CD4-positive, alpha-beta T cell treated with Interleukin-6 at 100 ng/mL for 8 hours (primary cell): ENCODE data around the gene SPRR5.

Experiments used
- DNase-seq: peaks from one replicate; pipeline ENCODE4 v3.0.0-alpha.2; 2020; ENCODE audit warnings: mixed read lengths, low spot score

SPRR5 gene

DNA sequence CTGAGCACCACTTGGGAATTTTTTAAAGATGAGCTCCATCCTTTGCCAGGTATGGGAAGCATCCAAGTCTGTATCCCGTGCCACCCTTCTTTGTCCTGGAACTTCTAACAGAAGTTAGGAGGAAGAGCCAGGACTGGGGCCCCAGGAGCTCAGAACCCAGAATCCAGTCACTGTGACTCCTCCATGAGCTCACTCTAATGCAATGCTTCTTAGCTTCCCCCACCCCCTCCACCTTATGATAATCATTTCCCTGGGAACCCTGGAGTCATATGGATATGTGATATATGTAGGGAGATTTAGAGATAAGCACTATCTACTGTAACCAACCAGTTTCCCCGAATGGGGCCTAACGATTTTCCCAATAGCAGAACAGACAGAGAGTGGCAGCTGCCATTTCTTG is 758 bp upstream of the SPRR5 start:
- DNase-seq, result no peak

- DNase-seq, result no peak
These were observed 4.7 kb downstream of the SPRR5 start for GRCh38 chr1:152951711-152952110.

DNA sequence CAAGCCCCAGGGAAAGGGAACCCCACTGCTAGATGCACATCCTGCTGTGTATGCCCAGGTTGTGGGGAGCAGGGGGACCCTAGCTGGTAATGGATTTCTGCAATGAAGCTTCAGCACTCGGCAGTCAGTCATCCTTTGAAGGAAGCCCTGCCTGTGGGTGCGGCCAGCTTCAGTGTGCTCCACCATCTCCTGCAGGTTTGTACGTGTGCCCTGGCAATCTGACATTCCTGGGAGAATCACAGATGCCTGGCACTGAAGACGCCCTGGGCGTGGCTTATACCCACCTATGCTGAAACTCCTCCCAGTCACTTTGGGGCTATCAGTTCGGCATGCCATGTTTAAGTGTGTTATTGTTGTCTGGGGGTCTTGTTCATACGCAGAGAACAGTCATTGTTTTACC is 6.8 kb downstream of the SPRR5 start:
- no peak for DNase-seq

GRCh38 chr1:152954436-152954835 is 7.4 kb downstream of the SPRR5 start:
- no peak for DNase-seq

GRCh38 chr1:152957561-152957960 is 10.6 kb downstream of the SPRR5 start:
- no peak for DNase-seq

- DNase-seq, result no peak
These were observed 12.3 kb downstream of the SPRR5 start for GRCh38 chr1:152959273-152959672.

DNA sequence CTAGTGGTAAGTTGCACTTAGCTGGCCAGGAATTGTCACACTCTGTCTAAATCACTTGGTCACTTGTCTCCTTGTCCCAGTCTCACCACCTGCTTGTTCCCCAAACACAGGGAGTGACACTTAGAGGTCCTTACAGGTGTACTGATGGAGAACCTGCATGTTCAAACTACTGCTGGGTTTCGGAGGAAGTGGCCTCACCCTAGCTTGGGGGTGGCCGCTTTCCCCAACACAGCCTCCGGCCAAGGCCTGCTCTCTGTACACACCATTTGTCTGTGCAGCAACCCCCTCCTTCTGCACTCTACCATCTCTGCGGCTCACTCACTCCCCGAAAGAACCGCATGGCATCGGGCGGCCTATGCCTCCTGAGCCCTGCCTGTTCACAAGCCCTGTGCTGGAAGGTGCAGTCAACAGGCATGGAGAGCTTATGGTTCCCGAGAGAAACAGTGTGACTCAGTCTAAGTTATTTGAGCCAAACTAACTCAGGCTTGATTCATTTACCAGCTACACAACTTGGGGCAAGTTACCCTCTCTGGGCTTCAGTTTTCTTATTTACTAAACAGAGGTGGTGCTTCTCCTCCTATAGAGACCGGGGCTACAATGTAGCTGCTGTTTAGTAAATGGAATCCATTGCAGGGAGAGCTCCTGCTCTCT is 12.9 kb downstream of the SPRR5 start:
- no peak for DNase-seq

DNA sequence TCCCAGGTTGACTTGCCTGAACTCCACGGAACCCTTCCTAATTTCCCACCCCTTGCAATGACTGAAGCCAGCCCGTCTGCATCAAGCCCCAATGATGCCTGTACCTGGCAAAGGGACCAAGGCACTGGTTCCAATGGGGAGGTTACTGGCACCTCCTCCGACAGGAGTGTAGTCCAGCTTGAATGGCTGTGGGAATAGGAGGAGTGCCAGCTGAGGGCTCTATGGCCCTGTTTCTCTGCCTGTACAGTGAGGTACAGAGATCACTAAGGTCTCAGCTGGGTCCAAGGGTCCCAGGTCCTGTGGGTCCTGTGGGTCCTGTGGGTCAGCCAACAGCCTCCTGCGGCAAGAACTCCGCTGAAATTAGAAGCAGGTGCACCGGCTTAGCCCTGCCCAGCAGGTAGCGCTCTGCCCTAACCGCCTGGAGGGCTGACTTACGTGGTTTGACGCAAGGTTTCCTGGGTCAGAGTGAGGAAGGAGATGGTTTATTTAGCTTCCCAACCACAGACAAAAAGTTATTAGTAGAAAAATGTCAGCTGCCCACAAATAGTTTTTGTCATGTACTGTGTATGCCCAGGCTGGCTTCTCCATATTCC is 13.5 kb downstream of the SPRR5 start:
- DNase-seq, result no peak

GRCh38 chr1:152961226-152961891 is 14.4 kb downstream of the SPRR5 start:
- DNase-seq, result no peak

- DNase-seq, result no peak
These were observed 15.9 kb downstream of the SPRR5 start for GRCh38 chr1:152962876-152963415.

DNA sequence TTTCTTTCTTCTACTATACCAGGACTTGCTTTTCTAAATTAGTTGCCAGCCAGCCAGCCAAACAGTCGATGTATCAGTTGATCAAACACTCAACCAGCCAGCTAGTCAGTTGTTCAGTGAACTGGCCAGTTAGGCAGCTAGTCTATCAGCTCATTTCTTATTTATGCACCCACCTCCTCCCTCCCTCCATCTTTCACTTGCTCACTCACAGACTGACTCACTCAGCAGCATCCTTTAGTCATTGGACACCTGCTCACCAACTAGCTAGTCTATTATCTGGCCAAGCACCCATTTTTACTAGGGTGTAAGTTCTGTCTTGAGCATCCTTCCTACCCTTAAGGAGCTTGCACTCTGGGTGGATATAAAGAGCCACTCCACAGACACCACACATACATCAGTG is 17.5 kb downstream of the SPRR5 start:
- no peak for DNase-seq

DNA sequence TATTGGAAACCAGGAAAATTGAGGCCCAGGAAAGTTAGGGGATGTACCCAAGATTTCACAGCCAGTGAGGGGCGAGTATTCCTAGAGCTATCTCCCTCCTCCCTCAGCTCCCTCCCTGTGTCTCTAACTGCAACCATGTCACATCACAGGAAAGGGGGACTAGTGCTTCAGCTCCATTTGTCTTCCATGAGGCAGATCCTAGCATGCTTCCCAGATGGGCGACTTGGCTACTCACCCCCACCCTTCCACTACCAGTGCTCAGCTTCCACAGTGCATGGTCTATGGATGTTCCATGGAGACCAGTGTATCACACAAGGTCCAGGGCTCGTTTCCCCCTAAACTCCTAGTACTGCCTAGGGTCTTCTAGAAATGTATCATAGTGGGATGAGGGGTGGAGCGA is 18.8 kb downstream of the SPRR5 start:
- no peak for DNase-seq

DNA sequence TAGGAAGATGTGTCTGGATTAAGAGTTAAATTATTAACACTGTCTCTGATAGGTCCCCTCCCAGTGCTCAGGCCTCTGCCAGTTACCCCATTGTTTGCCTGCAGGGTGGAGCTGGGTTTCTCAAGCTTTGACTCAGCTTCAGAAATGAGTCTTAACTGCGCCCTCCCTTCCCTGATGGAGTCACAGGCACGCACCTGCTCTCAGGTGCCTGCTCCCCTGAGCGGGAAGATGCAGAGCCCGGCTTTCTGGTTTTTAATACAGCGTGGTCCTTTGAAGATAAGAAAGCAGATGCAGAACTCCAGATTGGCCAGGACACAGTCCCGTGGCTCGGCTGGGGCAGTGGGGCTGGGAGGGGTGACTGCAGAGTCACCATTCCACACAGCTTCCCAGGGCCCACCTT is 20.2 kb downstream of the SPRR5 start:
- DNase-seq, result no peak

DNA sequence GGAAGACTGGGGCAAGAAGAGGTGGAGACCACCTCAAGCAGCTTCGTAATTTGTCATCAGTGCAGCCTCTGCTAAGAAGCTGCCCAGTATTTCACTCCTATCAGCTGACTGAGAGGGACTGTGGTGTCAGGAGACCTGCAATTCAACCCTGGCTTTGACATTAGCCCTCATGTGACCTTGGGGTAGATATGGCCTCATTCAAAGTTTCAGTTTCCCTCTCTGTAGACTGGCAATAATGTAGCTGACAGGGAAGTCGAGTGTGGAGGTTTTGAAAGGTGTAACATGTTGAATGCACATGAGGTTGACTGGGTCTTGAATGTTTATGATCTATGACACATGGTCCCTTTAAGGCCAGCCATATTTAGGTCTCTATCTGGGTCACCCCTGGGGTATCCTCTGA is 21.2 kb downstream of the SPRR5 start:
- DNase-seq, result no peak

DNA sequence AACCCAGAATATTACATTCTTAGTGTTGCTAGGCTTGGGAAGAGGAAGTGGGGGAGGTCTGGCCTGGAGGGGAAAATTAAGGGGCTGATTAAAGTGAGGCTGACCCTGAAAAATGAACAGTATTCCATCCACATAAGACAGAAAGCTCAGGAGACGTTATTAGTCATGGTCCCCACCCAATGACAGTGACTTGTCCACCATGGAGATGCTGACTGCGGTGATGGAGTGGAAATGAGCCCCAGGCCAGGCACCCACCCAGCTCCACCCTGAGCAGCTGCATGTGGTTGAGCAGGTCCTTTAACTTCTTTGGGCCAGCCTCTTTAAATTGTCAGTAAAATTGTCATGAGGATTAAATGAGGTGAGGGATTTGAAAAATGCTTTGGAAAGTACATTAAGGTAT is 22.0 kb downstream of the SPRR5 start:
- DNase-seq, result no peak

DNA sequence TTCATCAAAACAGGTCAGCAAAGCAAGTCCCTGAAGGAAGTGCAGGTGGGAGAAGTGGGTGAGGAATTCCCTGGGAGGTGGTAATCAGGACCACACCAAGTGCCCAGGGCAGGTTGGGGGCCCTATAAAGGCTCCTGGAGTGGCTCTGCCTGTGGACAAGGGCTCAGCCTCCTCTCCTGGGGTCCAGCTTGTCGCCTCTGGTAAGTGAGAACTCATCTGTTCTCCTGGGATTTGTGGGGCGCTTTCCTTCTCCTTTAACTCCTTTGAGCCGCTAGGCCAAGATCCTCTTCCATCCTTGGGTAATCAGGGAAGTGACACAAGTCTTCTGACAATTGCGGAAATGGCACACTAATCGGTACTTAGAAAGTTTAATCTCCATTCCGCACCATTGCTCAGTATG is 23.5 kb downstream of the SPRR5 start, which contains the start of gene SPRR4:
SPRR4 (plus strand) TSS at position 154 of the 400 bp plus-strand sequence. CDS start 1,243 bp downstream, outside the sequence.
- no peak for DNase-seq

GRCh38 chr1:152972196-152972886 is 25.3 kb downstream of the SPRR5 start:
- DNase-seq, result no peak

GRCh38 chr1:152976688-152977087 is 29.7 kb downstream of the SPRR5 start:
- no peak for DNase-seq

- DNase-seq, result no peak
These were observed 30.6 kb downstream of the SPRR5 start for GRCh38 chr1:152977614-152978013.

DNA sequence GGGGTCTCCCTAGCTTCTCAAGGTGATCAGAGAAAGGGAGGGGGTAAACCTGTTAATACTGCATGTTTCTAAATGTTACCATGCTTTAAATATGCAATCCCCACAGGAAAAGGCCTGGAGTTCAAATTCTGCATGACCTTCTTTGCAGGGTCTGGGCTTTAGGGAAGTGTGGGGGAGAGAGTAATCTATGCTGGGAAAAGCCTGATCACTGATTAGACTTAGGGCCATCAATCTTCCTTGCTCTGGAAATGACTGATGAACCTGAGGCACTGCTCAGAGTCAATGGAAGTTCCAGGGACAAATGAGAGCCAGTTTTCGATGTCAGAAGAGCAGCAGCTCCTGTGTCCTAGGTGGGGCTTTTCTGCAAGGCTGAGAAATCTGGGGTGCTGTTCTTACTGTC is 33.7 kb downstream of the SPRR5 start:
- DNase-seq, result no peak

GRCh38 chr1:152981146-152981871 is 34.3 kb downstream of the SPRR5 start:
- DNase-seq, result no peak

GRCh38 chr1:152982076-152982475 is 35.1 kb downstream of the SPRR5 start:
- no peak for DNase-seq
